Glutamatergic neuron (in vitro differentiated cells): ENCODE results near the gene MAP2. TPM values are rescaled to one million over a fixed set of nuclear protein-coding genes. Genes with fewer than 3 reads are reported as not detected.

Experiments
- DNase-seq: peaks from one replicate; pipeline ENCODE4 v3.0.0; 2022
- H3K27ac Mint-ChIP-seq: one replicate; pipeline ENCODE4 v1.8.0; 2020; ENCODE audit warnings: mild to moderate bottlenecking, mixed read lengths, inconsistent platforms; ENCODE audit not compliant: unreplicated experiment
- H3K27me3 Mint-ChIP-seq: one replicate; pipeline ENCODE4 v1.8.0; 2020; ENCODE audit warnings: mild to moderate bottlenecking, moderate library complexity, mixed read lengths, inconsistent platforms; ENCODE audit not compliant: unreplicated experiment
- H3K36me3 Mint-ChIP-seq: one replicate; pipeline ENCODE4 v1.8.0; 2020; ENCODE audit warnings: mild to moderate bottlenecking, mixed read lengths, inconsistent platforms; ENCODE audit not compliant: unreplicated experiment
- H3K4me1 Mint-ChIP-seq: one replicate; pipeline ENCODE4 v1.8.0; 2020; ENCODE audit warnings: mild to moderate bottlenecking, low read depth, mixed read lengths, inconsistent platforms; ENCODE audit not compliant: unreplicated experiment
- H3K4me3 Mint-ChIP-seq: one replicate; pipeline ENCODE4 v1.8.0; 2020; ENCODE audit warnings: mild to moderate bottlenecking, mixed read lengths, inconsistent platforms; ENCODE audit not compliant: unreplicated experiment
- H3K9me3 Mint-ChIP-seq: one replicate; pipeline ENCODE4 v1.8.0; 2020; ENCODE audit warnings: mild to moderate bottlenecking, moderate library complexity, mixed read lengths, inconsistent platforms; ENCODE audit not compliant: unreplicated experiment
- CTCF ChIP-seq: fragments of 200-600 bp; sonication (generic); IDR thresholded peaks from one replicate; pipeline ENCODE4 v1.5.0; 2021; ENCODE audit not compliant: partially characterized antibody, unreplicated experiment
- total RNA-seq: library from RNA; stranded (reverse); fragmentation: NEBNext Ultra II Directional; extraction: Animal tissue kit (Norgen Biotek cat#: 25700); gene quantifications from one replicate; pipeline ENCODE4 v1.2.1, GENCODE V29; 2021; ENCODE audit not compliant: unreplicated experiment

Gene MAP2
- total RNA-seq, 1 donor from 2014 or later: 177 TPM

- no peaks in the 10 kb centered on the region for H3K36me3 Mint-ChIP-seq
- no peak for DNase-seq
- peak overlapping the region; percentile 6 for H3K4me3 Mint-ChIP-seq
- no peaks in the 10 kb centered on the region for H3K9me3 Mint-ChIP-seq
- peaks cover 17% of the 10 kb centered on the region for H3K4me1 Mint-ChIP-seq
- no peak for TF ChIP-seq CTCF
- H3K27me3 Mint-ChIP-seq: peaks cover 4% of the 10 kb centered on the region
- H3K27ac Mint-ChIP-seq: peak overlapping the region; percentile 16
These were observed 205.8 kb downstream of the MAP2 start for GRCh38 chr2:209629597-209629996.

- no peak for TF ChIP-seq CTCF
- H3K9me3 Mint-ChIP-seq: no peaks in the 10 kb centered on the region
- peaks cover 17% of the 10 kb centered on the region for H3K4me1 Mint-ChIP-seq
- H3K27me3 Mint-ChIP-seq: no peaks in the 10 kb centered on the region
- no peak for DNase-seq
- no peak overlapping the region for H3K4me3 Mint-ChIP-seq
- no peak overlapping the region for H3K27ac Mint-ChIP-seq
- no peaks in the 10 kb centered on the region for H3K36me3 Mint-ChIP-seq
These were observed 210.1 kb downstream of the MAP2 start for GRCh38 chr2:209633911-209634310.

GRCh38 chr2:209636076-209636475 is 212.2 kb downstream of the MAP2 start:
- no peak for DNase-seq
- Mint-ChIP-seq H3K27ac (no peak overlapping the region), H3K4me3 (no peak overlapping the region), H3K4me1 (peaks cover 5% of the 10 kb centered on the region), H3K9me3 (no peaks in the 10 kb centered on the region), H3K27me3 (no peaks in the 10 kb centered on the region), H3K36me3 (no peaks in the 10 kb centered on the region)
- TF ChIP-seq CTCF: no peak

- Mint-ChIP-seq H3K27ac (no peak overlapping the region), H3K36me3 (no peaks in the 10 kb centered on the region), H3K4me1 (peaks cover 3% of the 10 kb centered on the region), H3K4me3 (no peak overlapping the region), H3K9me3 (no peaks in the 10 kb centered on the region), H3K27me3 (no peaks in the 10 kb centered on the region)
- no peak for DNase-seq
- no peak for TF ChIP-seq CTCF
These were observed 213.4 kb downstream of the MAP2 start for GRCh38 chr2:209637293-209637692.

- no peak overlapping the region for H3K4me3 Mint-ChIP-seq
- no peaks in the 10 kb centered on the region for H3K27me3 Mint-ChIP-seq
- no peaks in the 10 kb centered on the region for H3K36me3 Mint-ChIP-seq
- H3K4me1 Mint-ChIP-seq: peaks cover 3% of the 10 kb centered on the region
- no peak overlapping the region for H3K27ac Mint-ChIP-seq
- no peak for TF ChIP-seq CTCF
- H3K9me3 Mint-ChIP-seq: no peaks in the 10 kb centered on the region
- no peak for DNase-seq
These were observed 214.5 kb downstream of the MAP2 start for GRCh38 chr2:209638346-209638745.
